ENCODE data around the gene TRAF1.

TRAF1 gene

GRCh38 chr9:120866651-120867050, 59.9 kb downstream of the TRAF1 start:
- DNase-seq: no peak

GRCh38 chr9:120865809-120866208, 60.8 kb downstream of the TRAF1 start:
- DNase-seq: no peak

- no peak for DNase-seq
These were observed 61.4 kb downstream of the TRAF1 start for GRCh38 chr9:120865176-120865575.

- no peak for DNase-seq
These were observed 61.9 kb downstream of the TRAF1 start for GRCh38 chr9:120864719-120865118.

- no peak for DNase-seq
These were observed 62.8 kb downstream of the TRAF1 start for GRCh38 chr9:120863833-120864232.

- no peak for DNase-seq
These were observed 64.1 kb downstream of the TRAF1 start for GRCh38 chr9:120862452-120862851.

- DNase-seq: no peak
These were observed 64.7 kb downstream of the TRAF1 start for GRCh38 chr9:120861935-120862334.

GRCh38 chr9:120860083-120860482, 66.5 kb downstream of the TRAF1 start:
- no peak for DNase-seq

GRCh38 chr9:120859361-120859760, 67.2 kb downstream of the TRAF1 start:
- no peak for DNase-seq

- DNase-seq: no peak
These were observed 68.7 kb downstream of the TRAF1 start for GRCh38 chr9:120857902-120858301.

GRCh38 chr9:120857481-120857880, 69.1 kb downstream of the TRAF1 start:
- DNase-seq: no peak

- DNase-seq: no peak
These were observed 69.9 kb downstream of the TRAF1 start for GRCh38 chr9:120856700-120857099.

GRCh38 chr9:120855827-120856670, 70.5 kb downstream of the TRAF1 start:
- no peak for DNase-seq

- DNase-seq: no peak
These were observed 71.8 kb downstream of the TRAF1 start for GRCh38 chr9:120854596-120855327.

- DNase-seq: no peak
These were observed 73.4 kb downstream of the TRAF1 start for GRCh38 chr9:120853198-120853597.

All from EL (cell line).